GM18870 (cell line): ENCODE results near the gene ANKRD6.

ENCODE experiments used
- ATAC-seq: cut with Tn5 transposase; IDR thresholded peaks from one replicate; pipeline ENCODE4 v1.9.1; 2021; ENCODE audit warnings: moderate library complexity; ENCODE audit not compliant: unreplicated experiment

ANKRD6 gene

GRCh38 chr6:89555806-89556205 lies 122.9 kb downstream of the ANKRD6 start:
- no peak for ATAC-seq

GRCh38 chr6:89559487-89559886 lies 126.5 kb downstream of the ANKRD6 start:
- no peak for ATAC-seq

GRCh38 chr6:89562093-89562973 lies 129.4 kb downstream of the ANKRD6 start:
- ATAC-seq: no peak

- ATAC-seq: no peak
These were observed 130.9 kb downstream of the ANKRD6 start for GRCh38 chr6:89563866-89564265.

GRCh38 chr6:89564752-89565427 lies 131.9 kb downstream of the ANKRD6 start:
- ATAC-seq: no peak

GRCh38 chr6:89566008-89566800 lies 133.3 kb downstream of the ANKRD6 start:
- no peak for ATAC-seq

- no peak for ATAC-seq
These were observed 134.1 kb downstream of the ANKRD6 start for GRCh38 chr6:89566930-89567629.

GRCh38 chr6:89567630-89568390 lies 134.9 kb downstream of the ANKRD6 start:
- ATAC-seq: no peak

GRCh38 chr6:89574910-89575561 lies 142.1 kb downstream of the ANKRD6 start:
- ATAC-seq: no peak

GRCh38 chr6:89575562-89575960 lies 142.6 kb downstream of the ANKRD6 start:
- no peak for ATAC-seq

GRCh38 chr6:89580997-89581666 lies 148.2 kb downstream of the ANKRD6 start:
- ATAC-seq: no peak

- ATAC-seq: no peak
These were observed 148.7 kb downstream of the ANKRD6 start for GRCh38 chr6:89581689-89582088.

- ATAC-seq: no peak
These were observed 149.8 kb downstream of the ANKRD6 start for GRCh38 chr6:89582669-89583325.

GRCh38 chr6:89583559-89583958 lies 150.6 kb downstream of the ANKRD6 start:
- no peak for ATAC-seq

- no peak for ATAC-seq
These were observed 151.6 kb downstream of the ANKRD6 start for GRCh38 chr6:89584539-89584938.

- ATAC-seq: no peak
These were observed 152.2 kb downstream of the ANKRD6 start for GRCh38 chr6:89585154-89585553.

- no peak for ATAC-seq
These were observed 156.5 kb downstream of the ANKRD6 start for GRCh38 chr6:89589297-89590025.

- no peak for ATAC-seq
These were observed 157.2 kb downstream of the ANKRD6 start for GRCh38 chr6:89590133-89590532.
